ENCODE data around the gene CD226. TPM values are rescaled to one million over a fixed set of nuclear protein-coding genes. Genes with fewer than 3 reads are reported as not detected.
"Not testable (repeated sequence)": the region's sequence is repeated elsewhere in the genome, so short reads cannot be mapped to it uniquely, and the experiment has no call there.

The CD226 gene
- total RNA-seq, 3 donors from 2014 or later = 129 to 168 (median 129) TPM

DNA sequence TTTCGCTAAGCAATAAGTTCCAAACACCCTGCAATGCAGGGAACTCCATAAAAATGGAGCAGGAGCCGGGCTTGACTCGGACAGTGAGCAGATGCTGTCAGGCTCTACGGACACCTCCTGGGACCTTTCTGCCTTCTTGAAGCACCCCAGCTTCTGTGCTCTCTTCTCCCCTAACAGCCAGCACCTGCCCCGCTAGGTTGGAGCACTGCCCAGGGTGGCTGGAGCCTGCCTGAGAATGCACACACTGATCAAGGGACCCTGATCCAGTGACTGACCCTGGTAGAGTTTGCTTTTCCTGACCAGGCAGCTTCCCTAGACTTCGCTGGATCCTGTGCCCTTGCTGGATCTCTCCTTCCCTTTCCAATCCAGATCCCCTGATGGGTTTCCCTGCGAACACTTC, 40.9 kb downstream of the CD226 start:
- Mint-ChIP-seq H3K4me1 (ENCODE audit: low read depth) (peaks cover 61% of the 10 kb centered on the region), H3K36me3 (ENCODE audit: insufficient read depth) (peaks cover 57% of the 10 kb centered on the region), H3K27me3 (ENCODE audit: low read depth) (no peaks in the 10 kb centered on the region)

DNA sequence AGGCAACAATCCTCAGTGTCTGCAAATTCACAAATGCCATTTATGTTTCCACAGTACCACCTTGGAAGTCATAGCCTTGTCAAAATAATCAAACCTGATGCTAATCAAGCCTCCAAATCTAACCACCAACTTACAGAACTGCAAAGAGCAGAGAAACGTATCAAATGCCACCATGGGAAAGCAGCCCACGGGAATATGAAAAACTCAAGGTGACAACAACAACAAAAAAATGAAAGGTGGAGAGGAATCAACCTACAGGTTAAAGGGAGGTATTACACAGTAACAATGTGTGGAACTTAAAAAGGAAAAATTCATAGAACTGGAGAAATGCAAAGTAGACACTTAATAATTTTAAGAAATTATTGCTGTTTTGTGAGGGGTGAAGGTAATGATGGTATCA, 46.7 kb downstream of the CD226 start:
- ATAC-seq = no peak
- DNase-seq = no peak
- no peak overlapping the region for H3K4me3 Mint-ChIP-seq
- H3K27me3 Mint-ChIP-seq (ENCODE audit: low read depth) = no peaks in the 10 kb centered on the region
- peaks cover 5% of the 10 kb centered on the region for H3K9me3 Mint-ChIP-seq
- peaks cover 39% of the 10 kb centered on the region for H3K36me3 Mint-ChIP-seq (ENCODE audit: insufficient read depth)
- H3K4me1 Mint-ChIP-seq (ENCODE audit: low read depth) = peaks cover 68% of the 10 kb centered on the region

More for the DNA sequence above, 40.9 kb downstream of the CD226 start:
- Mint-ChIP-seq H3K9me3 (no peaks in the 10 kb centered on the region), H3K4me3 (no peak overlapping the region)
- ATAC-seq (no peak), DNase-seq (no peak)

DNA sequence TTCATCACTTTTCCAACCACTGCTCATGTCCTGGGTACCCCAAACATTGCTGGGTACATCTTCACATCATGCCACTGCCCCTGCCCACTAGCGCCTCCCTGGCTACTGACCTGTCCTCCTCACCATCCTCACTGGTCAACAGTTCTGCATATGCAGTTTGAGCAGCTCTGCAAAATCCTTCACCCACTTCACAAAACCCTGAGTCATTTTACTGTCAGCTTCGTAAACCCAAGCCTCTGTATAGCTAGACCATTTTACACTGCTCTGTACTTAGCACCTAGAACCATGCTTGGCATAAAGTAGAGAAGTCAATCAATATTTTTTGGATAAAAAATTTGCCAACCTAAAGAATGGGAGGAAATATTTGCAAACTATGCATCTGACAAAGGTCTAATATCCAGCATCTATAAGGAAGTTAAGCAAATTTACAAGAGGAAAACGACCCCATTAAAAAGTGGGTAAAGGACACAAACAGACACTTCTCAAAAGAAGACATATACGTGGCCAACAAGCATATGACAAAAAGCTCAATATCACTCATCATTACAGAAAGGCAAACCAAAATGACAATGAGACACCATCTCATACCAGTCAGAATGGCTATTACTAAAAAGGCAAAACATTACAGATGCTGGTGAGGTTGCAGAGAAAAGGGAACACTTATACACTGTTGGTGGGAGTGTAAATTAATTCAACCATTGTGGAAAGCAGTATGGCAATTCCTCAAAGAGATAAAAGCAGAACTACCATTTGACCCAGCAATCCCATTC, 48.3 kb downstream of the CD226 start:
- peaks cover 72% of the 10 kb centered on the region for H3K4me1 Mint-ChIP-seq (ENCODE audit: low read depth)
- peak overlapping the region; percentile 55 for H3K4me3 Mint-ChIP-seq
- not testable (repeated sequence) for H3K27me3 Mint-ChIP-seq (ENCODE audit: low read depth); H3K9me3 Mint-ChIP-seq; DNase-seq
- H3K36me3 Mint-ChIP-seq (ENCODE audit: insufficient read depth) = peaks cover 43% of the 10 kb centered on the region
- peak; percentile 25 to 34 for ATAC-seq

DNA sequence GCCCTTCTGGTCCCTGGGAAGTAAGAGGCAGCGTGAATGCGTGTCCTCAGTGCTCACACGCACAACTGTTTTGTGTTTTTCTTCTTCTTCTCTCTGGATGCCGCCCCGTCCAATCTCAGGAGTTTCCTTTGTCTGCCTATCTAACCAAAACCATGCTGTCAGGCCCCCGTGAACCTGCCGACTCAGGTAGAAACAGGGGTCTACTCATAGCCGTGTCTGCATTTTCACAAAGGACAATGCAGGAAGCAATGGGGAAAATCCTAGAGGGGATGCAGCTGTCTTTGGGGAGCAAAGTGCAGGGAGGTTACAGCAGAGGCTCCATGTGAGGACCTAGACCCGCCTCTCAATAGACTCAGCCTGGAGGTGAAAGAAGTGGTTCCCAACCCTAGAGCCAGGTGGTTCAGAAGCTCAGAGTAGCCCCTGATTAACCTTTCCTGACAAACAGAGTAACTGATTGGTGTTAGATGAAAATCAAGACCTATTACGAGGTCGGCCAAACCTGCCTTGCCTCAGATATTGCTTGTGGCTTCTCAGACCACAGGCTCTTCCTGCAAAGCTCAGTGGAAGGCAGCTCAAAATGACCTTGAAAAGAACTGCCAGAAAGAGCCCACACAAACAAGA, 49.3 kb downstream of the CD226 start:
- peak; percentile 36 to 49 for ATAC-seq
- H3K4me1 Mint-ChIP-seq (ENCODE audit: low read depth) = peaks cover 76% of the 10 kb centered on the region
- H3K4me3 Mint-ChIP-seq = peak overlapping the region; percentile 83
- peaks cover 5% of the 10 kb centered on the region for H3K9me3 Mint-ChIP-seq
- no peak for DNase-seq
- H3K27me3 Mint-ChIP-seq (ENCODE audit: low read depth) = no peaks in the 10 kb centered on the region
- H3K36me3 Mint-ChIP-seq (ENCODE audit: insufficient read depth) = peaks cover 45% of the 10 kb centered on the region

DNA sequence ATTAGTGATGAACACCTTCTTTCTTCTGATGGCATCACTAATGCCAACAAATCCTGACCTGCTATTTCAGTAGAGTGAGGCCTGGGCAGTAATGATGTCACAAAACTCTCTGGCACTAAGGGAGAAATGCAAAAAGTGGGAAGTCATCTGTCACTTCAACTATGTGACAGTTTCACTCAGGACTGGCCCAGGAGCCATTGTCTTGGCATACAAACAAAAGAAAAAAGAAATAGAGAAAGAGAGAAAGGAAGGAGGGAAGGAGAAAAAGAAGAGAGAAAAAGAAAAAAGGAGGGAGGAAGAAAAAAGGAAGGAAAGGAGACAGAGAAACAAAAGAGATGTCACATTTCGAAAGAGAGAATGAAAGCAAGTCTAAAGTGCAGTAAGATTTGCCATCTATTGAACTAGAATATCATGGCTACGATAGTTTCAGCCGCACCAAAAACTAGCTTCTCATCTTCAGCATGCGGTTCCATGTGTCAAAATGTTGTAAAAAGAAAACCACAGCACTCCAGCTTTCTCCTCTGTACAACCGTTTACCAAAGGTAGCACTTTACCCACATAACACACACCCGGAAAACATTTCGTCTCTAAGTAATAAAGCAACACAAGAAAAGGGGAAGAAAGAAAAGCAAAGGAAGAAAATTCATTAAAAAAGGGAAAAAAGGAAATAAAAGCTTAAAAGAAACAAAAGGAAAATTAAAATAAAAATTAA, 50.1 kb downstream of the CD226 start:
- peaks cover 76% of the 10 kb centered on the region for H3K4me1 Mint-ChIP-seq (ENCODE audit: low read depth)
- H3K27me3 Mint-ChIP-seq (ENCODE audit: low read depth) = no peaks in the 10 kb centered on the region
- peak overlapping the region; percentile 83 for H3K4me3 Mint-ChIP-seq
- ATAC-seq = peak; percentile 63 to 70
- no peak for DNase-seq
- H3K9me3 Mint-ChIP-seq = peaks cover 5% of the 10 kb centered on the region
- peaks cover 46% of the 10 kb centered on the region for H3K36me3 Mint-ChIP-seq (ENCODE audit: insufficient read depth)

DNA sequence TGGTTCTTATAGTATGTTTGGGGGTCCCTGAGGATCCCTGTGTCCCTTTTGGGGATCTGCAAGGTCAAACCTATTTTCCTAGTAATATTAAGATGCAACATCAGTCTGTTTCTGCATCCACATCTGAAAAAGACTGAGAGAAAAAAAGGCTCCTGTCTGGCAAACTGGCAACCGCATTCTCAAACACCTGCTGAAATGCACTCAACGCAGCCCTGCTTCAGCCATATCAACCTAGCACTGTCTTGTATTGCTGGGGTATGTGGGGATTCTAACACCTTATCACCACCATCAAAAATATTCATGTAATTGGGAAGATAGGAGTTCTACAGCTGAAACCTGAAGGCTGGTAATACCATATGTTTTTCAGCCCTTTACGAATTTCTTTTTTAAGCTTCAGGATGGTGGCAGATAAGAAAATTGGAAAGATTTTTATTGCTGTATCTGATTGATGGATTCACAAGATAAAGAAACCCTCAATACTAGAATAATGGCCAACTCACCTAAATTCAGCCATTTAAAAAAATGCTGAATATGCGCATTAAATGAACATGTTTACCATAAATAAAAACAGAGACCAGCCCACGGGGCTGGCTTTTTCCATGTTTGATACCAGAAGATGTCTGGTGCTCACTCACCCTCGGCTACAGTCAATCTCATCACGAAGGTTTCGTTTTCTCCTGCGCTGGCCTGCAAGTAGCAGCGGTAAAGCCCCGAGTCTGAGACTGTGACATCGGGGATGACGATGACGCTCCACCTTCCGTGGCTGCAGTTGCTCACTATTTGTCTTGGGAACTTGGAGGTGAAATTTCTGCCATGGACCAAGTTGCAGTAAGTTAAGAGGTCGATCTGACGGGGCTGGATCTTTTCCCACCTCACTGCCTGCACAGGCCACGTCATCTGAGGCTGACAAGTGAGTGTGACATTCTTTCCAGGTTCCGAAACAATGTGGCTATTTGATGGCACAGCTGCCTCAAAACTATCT, 52.3 kb downstream of the CD226 start:
- peaks cover 51% of the 10 kb centered on the region for H3K36me3 Mint-ChIP-seq (ENCODE audit: insufficient read depth)
- ATAC-seq (no peak), DNase-seq (no peak)
- no peaks in the 10 kb centered on the region for H3K27me3 Mint-ChIP-seq (ENCODE audit: low read depth)
- peak overlapping the region; percentile 9 for H3K4me3 Mint-ChIP-seq
- H3K4me1 Mint-ChIP-seq (ENCODE audit: low read depth) = peaks cover 81% of the 10 kb centered on the region
- peaks cover 14% of the 10 kb centered on the region for H3K9me3 Mint-ChIP-seq

DNA sequence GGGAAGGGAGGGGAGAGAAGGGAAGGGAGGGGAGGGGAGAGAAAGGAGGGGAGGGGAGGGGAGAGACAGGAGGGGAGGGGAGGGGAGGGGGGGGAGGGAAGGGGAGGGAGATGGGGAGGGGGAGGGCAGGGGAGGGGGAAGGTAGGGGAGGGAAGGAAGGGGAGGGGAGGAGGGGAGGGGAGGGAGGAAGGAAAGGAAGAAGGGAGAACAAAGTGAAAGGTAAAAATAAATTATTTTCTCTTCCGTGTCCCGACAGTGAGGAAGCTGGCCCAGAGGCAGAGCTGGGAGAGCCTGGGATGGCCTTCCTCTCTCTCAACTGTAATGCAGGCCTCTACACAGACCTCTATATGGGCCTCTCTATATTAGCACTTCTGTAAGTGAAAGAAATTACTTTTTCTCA, 53.2 kb downstream of the CD226 start:
- no peak overlapping the region for H3K4me3 Mint-ChIP-seq
- peaks cover 10% of the 10 kb centered on the region for H3K9me3 Mint-ChIP-seq
- peaks cover 81% of the 10 kb centered on the region for H3K4me1 Mint-ChIP-seq (ENCODE audit: low read depth)
- DNase-seq (no peak), ATAC-seq (no peak)
- H3K27me3 Mint-ChIP-seq (ENCODE audit: low read depth) = no peaks in the 10 kb centered on the region
- peaks cover 49% of the 10 kb centered on the region for H3K36me3 Mint-ChIP-seq (ENCODE audit: insufficient read depth)

DNA sequence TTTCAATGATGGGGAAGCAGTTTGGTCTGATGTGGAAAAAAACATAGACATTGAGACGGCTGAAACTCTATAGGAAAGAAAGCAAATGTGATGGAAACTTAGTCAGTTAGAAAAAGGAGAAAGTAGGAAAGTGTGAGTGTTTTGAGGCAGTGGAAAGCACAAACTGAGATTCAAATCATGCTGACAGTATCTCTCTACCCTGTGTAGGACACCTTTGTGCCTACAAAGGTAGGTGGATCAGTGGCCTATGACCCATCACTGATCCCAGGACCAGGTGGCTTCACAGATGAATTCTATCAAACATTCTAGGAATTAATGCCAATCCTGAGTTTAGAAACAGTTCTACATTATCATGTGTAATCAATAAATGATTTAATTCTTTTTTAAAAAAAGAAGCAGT, 57.1 kb downstream of the CD226 start:
- ATAC-seq (peak; percentile 14 to 56), DNase-seq (no peak)
- Mint-ChIP-seq H3K27me3 (ENCODE audit: low read depth) (no peaks in the 10 kb centered on the region), H3K4me3 (peak overlapping the region; percentile 16), H3K36me3 (ENCODE audit: insufficient read depth) (peaks cover 46% of the 10 kb centered on the region), H3K9me3 (peaks cover 10% of the 10 kb centered on the region), H3K4me1 (ENCODE audit: low read depth) (peaks cover 74% of the 10 kb centered on the region)

DNA sequence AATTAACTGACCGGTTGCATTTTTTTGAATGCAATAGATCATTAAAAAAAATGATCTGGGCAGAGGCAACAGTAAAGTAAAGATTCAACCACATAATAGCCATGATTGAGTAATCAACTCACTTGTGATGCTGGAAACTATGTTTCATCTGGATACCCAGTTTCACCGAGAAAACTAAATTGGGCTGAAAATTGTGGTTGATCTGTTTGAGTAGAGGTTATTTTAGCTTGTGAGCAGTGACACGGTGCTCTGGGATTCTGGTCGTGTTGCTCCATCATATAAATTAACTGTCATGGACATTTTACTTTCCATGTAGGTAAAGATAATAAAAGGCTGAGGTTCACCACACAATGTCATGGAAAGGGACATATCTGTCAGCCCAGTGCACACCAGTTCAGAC, 58.7 kb downstream of the CD226 start:
- H3K27me3 Mint-ChIP-seq (ENCODE audit: low read depth) = no peaks in the 10 kb centered on the region
- DNase-seq (no peak), ATAC-seq (peak; percentile 44 to 54)
- peaks cover 82% of the 10 kb centered on the region for H3K4me1 Mint-ChIP-seq (ENCODE audit: low read depth)
- peaks cover 49% of the 10 kb centered on the region for H3K36me3 Mint-ChIP-seq (ENCODE audit: insufficient read depth)
- H3K4me3 Mint-ChIP-seq = peak overlapping the region; percentile 5
- H3K9me3 Mint-ChIP-seq = peaks cover 10% of the 10 kb centered on the region

DNA sequence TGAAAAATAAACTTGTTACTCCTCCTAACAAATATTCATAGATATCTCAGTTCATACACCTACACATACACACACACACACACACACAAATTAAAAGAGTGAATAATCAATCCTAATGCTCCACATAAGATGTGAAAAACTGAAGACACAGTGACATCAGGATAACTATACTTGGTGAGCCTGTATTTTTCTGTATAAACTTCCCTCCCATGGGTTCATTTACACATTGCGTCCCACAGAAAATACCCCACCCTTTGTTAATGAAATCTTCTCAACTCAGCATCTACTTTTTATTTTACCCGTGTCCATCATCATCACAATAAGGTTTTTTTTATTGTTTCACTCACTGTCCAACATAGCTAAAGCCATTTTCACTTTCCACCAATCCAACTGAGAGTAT, 60.4 kb downstream of the CD226 start:
- Mint-ChIP-seq H3K4me1 (ENCODE audit: low read depth) (peaks cover 81% of the 10 kb centered on the region), H3K27me3 (ENCODE audit: low read depth) (no peaks in the 10 kb centered on the region)

DNA sequence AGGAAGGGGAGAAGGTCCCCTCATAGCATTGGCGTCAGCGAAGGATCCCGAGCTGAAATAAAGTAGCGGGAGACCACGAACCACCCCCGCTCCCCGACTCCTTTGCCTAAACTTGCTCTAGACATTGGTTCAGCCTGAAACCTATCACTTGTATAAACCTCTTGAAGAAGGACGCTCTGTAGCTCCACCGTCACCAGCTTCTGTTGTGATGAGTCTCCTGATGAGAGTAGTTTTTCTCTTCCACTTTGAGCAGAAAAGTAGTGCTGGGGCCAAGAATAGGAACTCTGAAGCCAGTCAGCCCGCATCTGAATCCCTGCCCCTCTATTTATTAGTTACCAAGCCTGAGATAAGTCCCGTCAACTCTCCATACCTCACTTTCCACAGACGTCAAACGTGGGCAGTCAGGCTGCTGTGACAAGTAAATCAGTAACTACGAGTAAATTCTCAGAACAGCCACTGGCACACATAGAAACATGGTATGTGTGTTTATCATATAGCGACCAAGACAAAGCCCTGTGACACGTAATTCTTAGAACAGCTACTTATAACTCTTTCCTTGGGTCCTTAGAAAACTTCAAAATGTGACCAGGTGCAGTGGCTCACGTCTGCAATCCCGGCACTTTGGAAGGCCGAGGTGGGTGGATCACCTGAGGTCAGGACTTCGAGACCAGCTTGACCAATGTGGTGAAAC, 61.7 kb downstream of the CD226 start:
- Mint-ChIP-seq H3K36me3 (ENCODE audit: insufficient read depth) (peaks cover 34% of the 10 kb centered on the region), H3K4me3 (peak overlapping the region; percentile 53), H3K4me1 (ENCODE audit: low read depth) (peaks cover 75% of the 10 kb centered on the region), H3K27me3 (ENCODE audit: low read depth) (no peaks in the 10 kb centered on the region), H3K9me3 (peaks cover 2% of the 10 kb centered on the region)
- ATAC-seq (peak; percentile 68 to 70), DNase-seq (peak; percentile 13)

More for the DNA sequence above, 60.4 kb downstream of the CD226 start:
- ATAC-seq (no peak), DNase-seq (no peak)
- no peak overlapping the region for H3K4me3 Mint-ChIP-seq
- H3K36me3 Mint-ChIP-seq (ENCODE audit: insufficient read depth) = peaks cover 41% of the 10 kb centered on the region
- H3K9me3 Mint-ChIP-seq = peaks cover 10% of the 10 kb centered on the region

DNA sequence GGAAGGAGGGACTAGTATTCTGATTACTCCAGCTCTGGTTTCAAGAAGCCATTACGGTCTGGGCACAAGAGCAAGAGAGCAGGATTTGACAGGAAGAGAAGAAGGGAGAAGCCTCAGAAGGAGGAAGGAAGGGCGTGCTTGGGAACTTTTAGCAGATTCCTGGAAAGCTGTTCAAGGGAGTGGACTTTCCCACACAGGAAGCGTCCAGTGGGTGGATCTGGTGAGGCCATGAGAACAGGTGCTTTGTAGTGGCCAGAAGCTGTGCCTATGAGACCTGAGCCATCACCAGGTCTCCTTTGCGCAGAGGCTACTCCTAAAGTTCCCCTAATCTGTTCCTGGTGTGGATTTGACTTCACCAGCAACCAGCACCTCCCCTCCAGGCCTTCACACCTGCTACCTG, 62.3 kb downstream of the CD226 start:
- no peak for ATAC-seq
- no peak for DNase-seq
- Mint-ChIP-seq H3K4me1 (ENCODE audit: low read depth) (peaks cover 69% of the 10 kb centered on the region), H3K36me3 (ENCODE audit: insufficient read depth) (peaks cover 28% of the 10 kb centered on the region), H3K4me3 (peak overlapping the region; percentile 53), H3K9me3 (no peaks in the 10 kb centered on the region), H3K27me3 (ENCODE audit: low read depth) (no peaks in the 10 kb centered on the region)

DNA sequence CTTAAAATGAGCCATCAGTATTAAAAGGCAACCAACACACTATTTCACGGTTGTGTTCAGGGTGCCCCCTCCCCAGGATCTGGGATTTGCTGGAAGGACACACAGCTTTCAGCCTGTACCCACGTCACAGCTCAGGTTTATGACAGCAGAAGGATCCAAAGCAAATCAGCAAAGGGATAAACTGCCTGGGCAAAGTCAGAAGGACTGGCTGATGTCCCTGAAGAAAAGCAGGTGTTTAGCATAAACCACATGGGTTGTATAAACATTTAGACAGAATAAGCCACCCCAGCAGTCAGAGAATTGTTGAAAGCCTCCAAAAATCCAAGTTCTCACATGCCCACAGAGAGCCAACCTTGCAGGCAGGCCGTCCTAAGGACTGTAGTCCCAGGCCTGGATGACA, 63.9 kb downstream of the CD226 start:
- no peak overlapping the region for H3K4me3 Mint-ChIP-seq
- ATAC-seq (no peak), DNase-seq (no peak)
- H3K4me1 Mint-ChIP-seq (ENCODE audit: low read depth) = peaks cover 66% of the 10 kb centered on the region
- peaks cover 35% of the 10 kb centered on the region for H3K36me3 Mint-ChIP-seq (ENCODE audit: insufficient read depth)
- no peaks in the 10 kb centered on the region for H3K27me3 Mint-ChIP-seq (ENCODE audit: low read depth)
- no peaks in the 10 kb centered on the region for H3K9me3 Mint-ChIP-seq
